Fibroblast of lung (primary cell): ENCODE results near the gene DPPA4. TPM values are rescaled to one million over a fixed set of nuclear protein-coding genes. Genes with fewer than 3 reads are reported as not detected.

Experiments
- DNase-seq, 2 donors: peaks; one replicate each; pipeline versions ENCODE4 v3.0.0 to v3.0.0-alpha.2; 2010; ENCODE audit warnings: low read depth in 2 of 2
- H2AFZ ChIP-seq: 2 replicates; pipeline ENCODE4 v1.5.1; 2012; ENCODE audit warnings: low read length, control low read depth, inconsistent platforms
- H3K27ac ChIP-seq: 2 replicates; pipeline ENCODE4 v1.5.1; 2011; ENCODE audit warnings: low read length, control low read depth; ENCODE audit not compliant: insufficient read depth
- H3K27me3 ChIP-seq: 2 replicates; pipeline ENCODE4 v1.5.1; 2011; ENCODE audit warnings: mild to moderate bottlenecking, low read length; ENCODE audit not compliant: control insufficient read depth, insufficient read depth
- H3K36me3 ChIP-seq: 2 replicates; pipeline ENCODE4 v1.5.1; 2011; ENCODE audit warnings: low read length; ENCODE audit not compliant: control insufficient read depth, insufficient read depth
- H3K4me1 ChIP-seq: 2 replicates; pipeline ENCODE4 v1.5.1; 2011; ENCODE audit warnings: low read length; ENCODE audit not compliant: control insufficient read depth, insufficient read depth; ENCODE audit errors: extremely low read depth
- H3K4me2 ChIP-seq: 2 replicates; pipeline ENCODE4 v1.5.1; 2011; ENCODE audit warnings: low read length, control low read depth; ENCODE audit not compliant: insufficient read depth; ENCODE audit errors: extremely low read depth
- H3K4me3 ChIP-seq, 4 experiments: fragments of 200-600 bp in 1 of 4; sonication (generic) in 1 of 4; replicated peaks in 1 of 4; 2 replicates each; pipeline ENCODE4 v1.5.1; 2011 to 2016; ENCODE audit warnings: low read length in 4 of 4, low read depth in 3 of 4, mild to moderate bottlenecking in 3 of 4, control low read depth in 2 of 4, inconsistent platforms in 1 of 4, mixed read lengths in 1 of 4; ENCODE audit not compliant: insufficient read depth in 1 of 4; ENCODE audit errors: control extremely low read depth in 1 of 4
- H3K79me2 ChIP-seq: 2 replicates; pipeline ENCODE4 v1.5.1; 2012; ENCODE audit warnings: mild to moderate bottlenecking, low read length, inconsistent platforms; ENCODE audit not compliant: control insufficient read depth, insufficient read depth
- H3K9ac ChIP-seq: 2 replicates; pipeline ENCODE4 v1.5.1; 2011; ENCODE audit warnings: mild to moderate bottlenecking, low read length, control low read depth; ENCODE audit not compliant: insufficient read depth
- H3K9me3 ChIP-seq: 2 replicates; pipeline ENCODE4 v1.5.1; 2012; ENCODE audit warnings: low read depth, low read length; ENCODE audit not compliant: control insufficient read depth, insufficient read depth
- H4K20me1 ChIP-seq: 2 replicates; pipeline ENCODE4 v1.5.1; 2011; ENCODE audit warnings: low read length; ENCODE audit not compliant: control insufficient read depth, insufficient read depth; ENCODE audit errors: extremely low read depth
- EZH2 ChIP-seq: IDR thresholded peaks from 2 replicates; pipeline ENCODE4 v1.5.1; 2012; ENCODE audit warnings: low read length, control low read depth, mild to moderate bottlenecking; ENCODE audit errors: missing control alignments
- polyA plus RNA-seq, 2 donors: library from polyadenylated mRNA; depleted of rRNA in 1 of 2; stranded (reverse) in 1 of 2; unstranded in 1 of 2; fragments of >200 nt; gene quantifications; 2 replicates each; pipeline ENCODE4 v1.2.1, GENCODE V29; 2011 to 2012; ENCODE audit warnings: missing spikeins in 1 of 2
- total RNA-seq: library from RNA; depleted of rRNA; stranded (reverse); fragments of >200 nt; gene quantifications from 2 replicates; pipeline ENCODE4 v1.2.1, GENCODE V29; 2014
- TF ChIP-seq, protein P1 (sequence below), 2 donors: IDR thresholded peaks in 1 of 2; conservative IDR thresholded peaks in 1 of 2; 1 replicate in 1 of 2; 2 replicates in 1 of 2; pipeline ENCODE4 v1.5.1; 2011 to 2012; ENCODE audit warnings: low read length in 2 of 2, control low read depth in 1 of 2, inconsistent platforms in 1 of 2, low read depth in 1 of 2, mild to moderate bottlenecking in 1 of 2

Gene DPPA4
- total and polyA plus RNA-seq, 2 donors (not counting 1 experiment from before 2014, with no cell fraction given): 0.02 TPM; not detected in 1

DNA sequence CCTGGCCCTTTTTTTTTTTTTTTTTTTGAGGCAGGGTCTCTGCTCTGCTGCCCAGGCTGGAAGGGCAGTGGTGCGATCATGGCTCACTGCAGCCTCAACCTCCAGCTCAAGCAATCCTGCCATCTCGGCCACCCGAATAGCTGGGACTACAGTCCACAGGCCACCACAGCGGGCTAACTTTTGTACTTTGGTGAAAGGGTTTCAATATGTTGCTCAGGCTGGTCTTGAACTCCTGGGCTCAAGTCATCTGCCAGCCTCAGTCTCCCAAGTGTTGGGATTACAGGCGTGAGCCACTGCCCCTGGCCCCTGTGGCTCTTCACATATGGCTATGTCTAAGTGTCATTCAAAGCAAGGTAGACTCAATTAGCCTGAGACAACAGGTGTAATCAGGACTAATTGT lies 12.2 kb downstream of the DPPA4 start:
- no peak for TF ChIP-seq EZH2
- TF ChIP-seq, protein P1, sequence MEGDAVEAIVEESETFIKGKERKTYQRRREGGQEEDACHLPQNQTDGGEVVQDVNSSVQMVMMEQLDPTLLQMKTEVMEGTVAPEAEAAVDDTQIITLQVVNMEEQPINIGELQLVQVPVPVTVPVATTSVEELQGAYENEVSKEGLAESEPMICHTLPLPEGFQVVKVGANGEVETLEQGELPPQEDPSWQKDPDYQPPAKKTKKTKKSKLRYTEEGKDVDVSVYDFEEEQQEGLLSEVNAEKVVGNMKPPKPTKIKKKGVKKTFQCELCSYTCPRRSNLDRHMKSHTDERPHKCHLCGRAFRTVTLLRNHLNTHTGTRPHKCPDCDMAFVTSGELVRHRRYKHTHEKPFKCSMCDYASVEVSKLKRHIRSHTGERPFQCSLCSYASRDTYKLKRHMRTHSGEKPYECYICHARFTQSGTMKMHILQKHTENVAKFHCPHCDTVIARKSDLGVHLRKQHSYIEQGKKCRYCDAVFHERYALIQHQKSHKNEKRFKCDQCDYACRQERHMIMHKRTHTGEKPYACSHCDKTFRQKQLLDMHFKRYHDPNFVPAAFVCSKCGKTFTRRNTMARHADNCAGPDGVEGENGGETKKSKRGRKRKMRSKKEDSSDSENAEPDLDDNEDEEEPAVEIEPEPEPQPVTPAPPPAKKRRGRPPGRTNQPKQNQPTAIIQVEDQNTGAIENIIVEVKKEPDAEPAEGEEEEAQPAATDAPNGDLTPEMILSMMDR (conservative IDR thresholded peaks at IDR 0.05 in 1 of 2, IDR thresholded peaks at IDR 0.05 in 1 of 2; ENCODE audit: low read depth in 1 of 2, low read length in 2 of 2): no peak
- H3K9me3 ChIP-seq: no peaks in the 10 kb centered on the region

DNA sequence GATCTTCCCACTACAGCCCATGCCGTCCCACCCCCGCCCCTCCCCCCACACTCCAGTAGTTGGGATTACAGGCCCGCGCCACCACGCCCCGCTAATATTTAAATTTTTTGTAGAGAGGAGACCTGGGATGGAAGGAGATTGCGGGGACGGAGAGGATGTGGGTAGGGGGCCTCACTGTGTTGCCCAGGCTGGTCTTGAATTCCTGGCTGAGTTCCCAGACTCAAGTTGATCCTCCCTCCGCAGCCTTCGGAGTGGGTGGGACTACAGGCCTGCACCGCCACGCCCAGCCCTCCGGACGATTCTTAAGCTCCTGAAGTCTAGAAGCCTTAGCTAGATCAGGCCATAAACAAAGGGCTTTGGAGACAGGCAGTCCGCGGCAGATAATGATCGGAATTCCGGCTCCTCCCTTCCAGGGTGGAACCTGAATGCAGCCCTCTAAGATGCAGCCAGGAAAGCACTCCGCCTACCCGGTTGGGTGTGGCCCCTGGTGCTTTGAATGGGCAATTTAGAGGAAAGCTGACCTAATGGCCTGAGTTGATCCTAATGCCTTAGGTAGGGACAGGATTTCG lies 21.1 kb downstream of the DPPA4 start, which contains the start of gene DPPA2:
Gene DPPA2 (minus strand): TSS at position 356 of the 569 bp plus-strand sequence. CDS start 1,975 bp downstream, outside the sequence.
- H3K4me2 ChIP-seq: no peak within 1 kb of the TSS
- no peak for DNase-seq
- no peaks in the 10 kb centered on the region for H3K27me3 ChIP-seq
- no peaks in the 10 kb centered on the region for H3K9me3 ChIP-seq
- TF ChIP-seq, protein P1 (conservative IDR thresholded peaks at IDR 0.05 in 1 of 2, IDR thresholded peaks at IDR 0.05 in 1 of 2; ENCODE audit: low read depth in 1 of 2, low read length in 2 of 2): no peak
- TF ChIP-seq EZH2: no peak
- no peak within 1 kb of the TSS for H2AFZ ChIP-seq
- no peak within 1 kb of the TSS for H3K27ac ChIP-seq
- no peak within 1 kb of the TSS for H3K4me3 ChIP-seq
- no peaks in the 10 kb centered on the region for H4K20me1 ChIP-seq
- no peak within 1 kb of the TSS for H3K9ac ChIP-seq
- no peaks in the 10 kb centered on the region for H3K36me3 ChIP-seq
- H3K4me1 ChIP-seq: no peaks in the 10 kb centered on the region
- H3K79me2 ChIP-seq: no peaks in the 10 kb centered on the region

More for the DNA sequence above, 12.2 kb downstream of the DPPA4 start:
- Histone ChIP-seq H3K4me2 (no peak overlapping the region), H3K27ac (no peak overlapping the region), H3K79me2 (no peaks in the 10 kb centered on the region), H4K20me1 (no peaks in the 10 kb centered on the region), H3K4me3 (no peak overlapping the region), H2AFZ (no peak overlapping the region), H3K36me3 (no peaks in the 10 kb centered on the region), H3K27me3 (no peaks in the 10 kb centered on the region), H3K4me1 (no peaks in the 10 kb centered on the region), H3K9ac (no peak overlapping the region)
- no peak for DNase-seq

DNA sequence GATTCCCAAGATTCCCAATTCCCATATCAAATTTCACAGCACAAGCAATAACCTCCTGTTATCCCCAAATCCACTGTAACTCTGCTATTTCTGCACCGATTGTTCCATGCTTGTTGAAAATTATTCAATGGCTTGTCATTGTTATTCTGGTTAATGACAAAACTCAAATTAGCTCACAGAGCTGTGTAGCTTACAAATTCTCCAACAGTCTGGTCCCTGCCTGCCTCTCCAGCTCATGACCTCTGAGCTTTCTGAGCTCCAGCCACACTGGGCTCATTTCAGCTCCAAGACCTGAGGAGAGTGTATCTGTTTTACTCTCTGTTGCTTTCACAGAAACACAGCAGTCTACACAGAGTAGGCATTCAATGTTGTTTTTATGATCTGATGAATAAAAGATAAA lies 24.3 kb downstream of the DPPA4 start:
- Histone ChIP-seq H3K36me3 (no peaks in the 10 kb centered on the region), H3K4me3 (no peak overlapping the region), H3K9ac (no peak overlapping the region), H3K27ac (no peak overlapping the region), H4K20me1 (no peaks in the 10 kb centered on the region), H3K9me3 (no peaks in the 10 kb centered on the region), H3K4me1 (no peaks in the 10 kb centered on the region), H3K79me2 (no peaks in the 10 kb centered on the region), H3K4me2 (no peak overlapping the region), H2AFZ (no peak overlapping the region), H3K27me3 (no peaks in the 10 kb centered on the region)
- TF ChIP-seq, protein P1 (conservative IDR thresholded peaks at IDR 0.05 in 1 of 2, IDR thresholded peaks at IDR 0.05 in 1 of 2; ENCODE audit: low read depth in 1 of 2, low read length in 2 of 2): no peak
- no peak for TF ChIP-seq EZH2
- no peak for DNase-seq
